ENCODE measurements around the gene NOTCH4.
"Not testable (repeated sequence)": the region's sequence is repeated elsewhere in the genome, so short reads cannot be mapped to it uniquely, and the experiment has no call there.

Gene NOTCH4

GRCh38 chr6:32195652-32195901 lies 28.3 kb downstream of the NOTCH4 start:
- H3K4me1 ChIP-seq (ENCODE audit: insufficient read depth, low read length), result peaks cover 30% of the 10 kb centered on the region
- H3K4me3 ChIP-seq (ENCODE audit: low read length), result peak overlapping the region; percentile 64
- no peaks in the 10 kb centered on the region for H3K36me3 ChIP-seq (ENCODE audit: insufficient read depth, low read length)
- no peaks in the 10 kb centered on the region for H3K27me3 ChIP-seq (ENCODE audit: insufficient read depth, low read length)
- H2AFZ ChIP-seq (ENCODE audit: low read depth, low read length), result no peak overlapping the region
- no peaks in the 10 kb centered on the region for H3K9me3 ChIP-seq (ENCODE audit: low read length)

DNA sequence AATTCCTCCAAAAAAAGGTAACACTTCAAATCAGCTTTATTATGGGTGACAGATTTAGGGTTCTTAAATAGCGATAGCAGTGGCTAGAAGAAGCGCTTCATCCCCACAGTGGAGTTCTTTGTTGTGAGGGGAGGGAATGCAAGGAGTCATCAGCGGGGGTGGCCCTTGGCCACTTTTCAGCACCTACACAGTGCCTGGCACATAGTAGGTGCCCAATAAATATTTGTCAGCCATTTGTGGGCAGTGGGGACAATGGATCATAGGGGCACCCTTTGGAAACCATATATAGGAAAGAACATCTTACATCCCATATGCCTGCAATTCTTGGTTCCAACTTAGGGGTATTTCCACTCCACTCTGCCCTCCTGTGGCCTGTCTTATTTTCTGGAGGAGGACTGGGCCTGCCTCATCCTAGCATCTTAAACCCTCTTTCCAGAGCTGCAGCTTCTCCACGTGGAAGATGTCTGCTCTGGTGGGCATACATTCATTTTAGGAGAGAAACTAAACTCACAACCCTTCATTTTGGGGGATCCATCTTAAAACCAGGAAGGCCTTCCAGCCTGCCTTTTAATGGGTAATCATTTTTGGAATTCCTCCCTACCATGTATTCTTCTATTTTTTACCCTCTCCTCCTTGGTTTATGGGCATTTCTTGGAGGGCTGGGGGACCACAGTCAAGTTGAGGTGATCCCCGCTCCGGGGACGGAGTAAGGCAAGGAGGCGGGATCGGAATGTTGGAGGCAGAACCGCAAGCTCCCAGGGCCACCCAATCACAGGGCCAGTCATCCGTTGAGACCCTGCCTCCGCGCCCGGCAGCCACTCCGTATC lies 28.8 kb downstream of the NOTCH4 start:
- Histone ChIP-seq H2AFZ (ENCODE audit: low read depth, low read length) (no peak overlapping the region), H3K4me3 (ENCODE audit: low read length) (peak overlapping the region; percentile 58), H3K27me3 (ENCODE audit: insufficient read depth, low read length) (no peaks in the 10 kb centered on the region), H3K4me1 (ENCODE audit: insufficient read depth, low read length) (peaks cover 30% of the 10 kb centered on the region), H3K9me3 (ENCODE audit: low read length) (no peaks in the 10 kb centered on the region), H3K36me3 (ENCODE audit: insufficient read depth, low read length) (no peaks in the 10 kb centered on the region)

GRCh38 chr6:32194388-32194787 lies 29.5 kb downstream of the NOTCH4 start:
- H2AFZ ChIP-seq (ENCODE audit: low read depth, low read length), result no peak overlapping the region
- H3K9me3 ChIP-seq (ENCODE audit: low read length), result no peaks in the 10 kb centered on the region
- peaks cover 30% of the 10 kb centered on the region for H3K4me1 ChIP-seq (ENCODE audit: insufficient read depth, low read length)
- H3K27me3 ChIP-seq (ENCODE audit: insufficient read depth, low read length), result no peaks in the 10 kb centered on the region
- H3K4me3 ChIP-seq (ENCODE audit: low read length), result no peak overlapping the region
- H3K36me3 ChIP-seq (ENCODE audit: insufficient read depth, low read length), result no peaks in the 10 kb centered on the region

- peaks cover 43% of the 10 kb centered on the region for H3K4me1 ChIP-seq (ENCODE audit: insufficient read depth, low read length)
- H3K9me3 ChIP-seq (ENCODE audit: low read length); H2AFZ ChIP-seq (ENCODE audit: low read depth, low read length); H3K27me3 ChIP-seq (ENCODE audit: insufficient read depth, low read length); H3K36me3 ChIP-seq (ENCODE audit: insufficient read depth, low read length); H3K4me3 ChIP-seq (ENCODE audit: low read length): not testable (repeated sequence)
Measured at GRCh38 chr6:32193096-32193495, 30.8 kb downstream of the NOTCH4 start.

GRCh38 chr6:32192608-32193039 lies 31.2 kb downstream of the NOTCH4 start, which contains the start of gene GPSM3:
Gene GPSM3, minus strand, starts transcription at chr6:32192643. Its CDS starts 130 bp downstream, at chr6:32192513.
- Histone ChIP-seq H3K4me3 (ENCODE audit: low read length) (no peak within 1 kb of the TSS), H3K4me1 (ENCODE audit: insufficient read depth, low read length) (peaks cover 44% of the 10 kb centered on the region), H3K27me3 (ENCODE audit: insufficient read depth, low read length) (no peaks in the 10 kb centered on the region)

GRCh38 chr6:32191696-32192607 lies 31.9 kb downstream of the NOTCH4 start:
- Histone ChIP-seq H3K27me3 (ENCODE audit: insufficient read depth, low read length) (no peaks in the 10 kb centered on the region), H3K9me3 (ENCODE audit: low read length) (no peaks in the 10 kb centered on the region), H3K4me3 (ENCODE audit: low read length) (no peak overlapping the region), H3K36me3 (ENCODE audit: insufficient read depth, low read length) (peaks cover 12% of the 10 kb centered on the region), H3K4me1 (ENCODE audit: insufficient read depth, low read length) (peaks cover 42% of the 10 kb centered on the region), H2AFZ (ENCODE audit: low read depth, low read length) (no peak overlapping the region)

More at GRCh38 chr6:32192608-32193039, 31.2 kb downstream of the NOTCH4 start, which contains the start of gene GPSM3:
- Histone ChIP-seq H3K9me3 (ENCODE audit: low read length) (no peaks in the 10 kb centered on the region), H3K36me3 (ENCODE audit: insufficient read depth, low read length) (peaks cover 5% of the 10 kb centered on the region), H2AFZ (ENCODE audit: low read depth, low read length) (no peak within 1 kb of the TSS)

- H3K4me3 ChIP-seq (ENCODE audit: low read length), result peak overlapping the region; percentile 76
- H2AFZ ChIP-seq (ENCODE audit: low read depth, low read length), result no peak overlapping the region
- no peaks in the 10 kb centered on the region for H3K9me3 ChIP-seq (ENCODE audit: low read length)
- no peaks in the 10 kb centered on the region for H3K27me3 ChIP-seq (ENCODE audit: insufficient read depth, low read length)
- H3K4me1 ChIP-seq (ENCODE audit: insufficient read depth, low read length), result peaks cover 35% of the 10 kb centered on the region
- peaks cover 16% of the 10 kb centered on the region for H3K36me3 ChIP-seq (ENCODE audit: insufficient read depth, low read length)
Measured at GRCh38 chr6:32190911-32191677, 32.8 kb downstream of the NOTCH4 start.

- no peak within 1 kb of the TSS for H2AFZ ChIP-seq (ENCODE audit: low read depth, low read length)
- H3K27me3 ChIP-seq (ENCODE audit: insufficient read depth, low read length), result no peaks in the 10 kb centered on the region
- no peaks in the 10 kb centered on the region for H3K9me3 ChIP-seq (ENCODE audit: low read length)
- H3K36me3 ChIP-seq (ENCODE audit: insufficient read depth, low read length), result peaks cover 16% of the 10 kb centered on the region
- H3K4me3 ChIP-seq (ENCODE audit: low read length), result peak within 1 kb of the TSS; percentile 76
- peaks cover 33% of the 10 kb centered on the region for H3K4me1 ChIP-seq (ENCODE audit: insufficient read depth, low read length)
Measured at GRCh38 chr6:32190054-32190851, 33.6 kb downstream of the NOTCH4 start, which contains the start of gene PBX2. Gene PBX2, minus strand, starts transcription at chr6:32190202. Its CDS starts 287 bp downstream, at chr6:32189915.

DNA sequence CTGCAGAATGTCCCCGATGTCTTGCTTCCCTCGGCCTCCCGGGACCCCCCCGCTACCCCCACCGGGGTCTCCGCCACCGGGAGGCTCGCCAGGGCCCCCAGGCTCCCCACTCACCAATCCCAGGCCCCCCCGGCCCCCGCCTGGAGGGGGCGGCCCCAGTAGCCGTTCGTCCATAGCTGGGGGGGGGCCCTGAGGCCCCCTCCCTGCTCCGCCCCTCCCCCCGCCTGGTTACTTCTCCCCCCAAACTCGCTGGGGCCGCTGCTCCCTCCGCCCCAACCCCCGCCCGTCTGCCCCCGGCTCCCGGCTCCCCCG lies 34.2 kb downstream of the NOTCH4 start:
- H3K27me3 ChIP-seq (ENCODE audit: insufficient read depth, low read length), result no peaks in the 10 kb centered on the region
- no peak overlapping the region for H2AFZ ChIP-seq (ENCODE audit: low read depth, low read length)
- no peaks in the 10 kb centered on the region for H3K9me3 ChIP-seq (ENCODE audit: low read length)
- H3K4me1 ChIP-seq (ENCODE audit: insufficient read depth, low read length), result peaks cover 28% of the 10 kb centered on the region
- H3K4me3 ChIP-seq (ENCODE audit: low read length), result peak overlapping the region; percentile 76
- H3K36me3 ChIP-seq (ENCODE audit: insufficient read depth, low read length), result peaks cover 16% of the 10 kb centered on the region

GRCh38 chr6:32189069-32189741 lies 34.7 kb downstream of the NOTCH4 start:
- no peak overlapping the region for H2AFZ ChIP-seq (ENCODE audit: low read depth, low read length)
- H3K9me3 ChIP-seq (ENCODE audit: low read length), result no peaks in the 10 kb centered on the region
- H3K4me3 ChIP-seq (ENCODE audit: low read length), result peak overlapping the region; percentile 76
- H3K36me3 ChIP-seq (ENCODE audit: insufficient read depth, low read length), result peaks cover 16% of the 10 kb centered on the region
- no peaks in the 10 kb centered on the region for H3K27me3 ChIP-seq (ENCODE audit: insufficient read depth, low read length)
- H3K4me1 ChIP-seq (ENCODE audit: insufficient read depth, low read length), result peaks cover 23% of the 10 kb centered on the region

DNA sequence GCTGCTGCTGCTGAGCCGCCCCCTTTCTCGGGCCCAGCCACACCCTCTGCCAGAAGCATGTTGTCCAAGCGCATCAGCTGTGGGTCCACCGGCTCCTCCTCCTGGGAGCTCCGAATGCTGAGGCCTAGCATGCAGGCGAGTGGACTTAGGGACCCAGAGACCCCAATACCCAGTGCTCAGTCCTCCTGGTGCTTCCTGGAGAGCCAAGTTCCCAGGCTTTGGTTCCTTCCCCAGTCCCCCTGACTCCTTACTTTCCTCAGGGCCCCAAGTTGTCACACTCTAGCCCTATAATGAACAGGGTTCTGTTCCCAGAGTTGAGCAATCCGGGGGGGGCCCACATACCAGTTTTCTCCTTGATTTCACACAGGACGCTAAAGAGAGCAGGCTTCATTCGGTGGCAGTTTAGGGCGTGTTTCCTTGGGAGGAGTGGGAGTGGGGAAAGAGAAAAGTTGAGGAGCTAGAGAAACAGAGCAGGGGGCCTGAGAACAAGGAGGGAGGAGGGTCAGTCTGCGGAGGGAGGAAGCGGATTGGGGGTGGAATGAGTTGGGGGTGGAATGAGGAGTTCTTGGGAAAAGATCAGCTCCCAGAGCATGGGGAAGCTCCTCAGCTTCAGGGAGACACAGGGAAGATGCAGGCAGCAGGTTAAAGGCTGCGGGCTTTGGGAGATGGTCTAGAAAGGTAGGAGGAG lies 35.3 kb downstream of the NOTCH4 start:
- Histone ChIP-seq H3K4me1 (ENCODE audit: insufficient read depth, low read length) (peaks cover 22% of the 10 kb centered on the region), H3K27me3 (ENCODE audit: insufficient read depth, low read length) (no peaks in the 10 kb centered on the region), H3K36me3 (ENCODE audit: insufficient read depth, low read length) (peaks cover 16% of the 10 kb centered on the region), H2AFZ (ENCODE audit: low read depth, low read length) (no peak overlapping the region), H3K4me3 (ENCODE audit: low read length) (peak overlapping the region; percentile 76), H3K9me3 (ENCODE audit: low read length) (no peaks in the 10 kb centered on the region)
